NCI-H1092 (cell line): ENCODE data around the gene NAA15.
"Not testable (repeated sequence)": the region's sequence is repeated elsewhere in the genome, so short reads cannot be mapped to it uniquely, and the experiment has no call there.

Experiments used
- DNase-seq: peaks from one replicate; lab custom pipeline; 2025; lab: John Stamatoyannopoulos, UW

NAA15 gene

GRCh38 chr4:139453041-139453370, 151.7 kb downstream of the NAA15 start:
- DNase-seq: peak; percentile 51

- DNase-seq: peak; percentile 96
Measured at GRCh38 chr4:139453371-139454110, 152.2 kb downstream of the NAA15 start.

DNA sequence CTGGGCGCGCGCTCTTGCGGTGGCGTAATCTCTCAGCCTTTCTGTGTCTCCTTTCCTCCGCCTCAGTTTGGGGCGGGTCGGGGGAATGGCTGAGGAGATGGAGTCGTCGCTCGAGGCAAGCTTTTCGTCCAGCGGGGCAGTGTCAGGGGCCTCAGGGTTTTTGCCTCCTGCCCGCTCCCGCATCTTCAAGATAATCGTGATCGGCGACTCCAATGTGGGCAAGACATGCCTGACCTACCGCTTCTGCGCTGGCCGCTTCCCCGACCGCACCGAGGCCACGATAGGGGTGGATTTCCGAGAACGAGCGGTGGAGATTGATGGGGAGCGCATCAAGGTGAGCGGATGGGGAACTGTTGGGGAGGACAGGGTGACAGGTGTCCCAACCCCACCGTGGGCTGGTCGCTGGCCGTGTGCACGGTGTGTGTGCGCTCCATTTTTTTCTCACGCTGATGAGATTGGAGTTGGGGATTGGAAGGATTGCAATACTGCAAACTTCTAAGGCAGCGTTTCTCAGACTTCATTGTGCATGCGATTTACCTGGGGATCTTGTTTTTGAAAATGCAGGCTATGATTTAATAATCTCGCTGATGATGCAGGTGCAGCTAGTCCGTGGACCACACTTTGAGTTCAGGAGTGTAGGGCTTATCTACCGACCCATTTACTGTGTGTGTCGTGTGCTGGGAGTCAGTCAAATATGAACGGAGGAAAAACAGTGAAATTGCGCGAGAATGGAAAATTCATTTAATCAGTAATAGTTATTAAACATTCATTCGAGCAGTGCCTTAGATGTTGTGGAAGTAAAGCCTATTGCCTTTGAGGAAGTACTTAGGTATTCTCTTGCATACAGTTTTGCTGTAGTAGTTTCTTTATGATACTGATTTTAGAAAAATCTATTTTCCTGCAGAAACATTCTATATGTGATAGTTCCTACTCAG, 153.1 kb downstream of the NAA15 start, which contains the start of gene RAB33B:
TSS of gene RAB33B (plus strand) at position 11 of the 935 bp plus-strand sequence. CDS start at position 86, 75 bp downstream.
- no peak for DNase-seq

DNA sequence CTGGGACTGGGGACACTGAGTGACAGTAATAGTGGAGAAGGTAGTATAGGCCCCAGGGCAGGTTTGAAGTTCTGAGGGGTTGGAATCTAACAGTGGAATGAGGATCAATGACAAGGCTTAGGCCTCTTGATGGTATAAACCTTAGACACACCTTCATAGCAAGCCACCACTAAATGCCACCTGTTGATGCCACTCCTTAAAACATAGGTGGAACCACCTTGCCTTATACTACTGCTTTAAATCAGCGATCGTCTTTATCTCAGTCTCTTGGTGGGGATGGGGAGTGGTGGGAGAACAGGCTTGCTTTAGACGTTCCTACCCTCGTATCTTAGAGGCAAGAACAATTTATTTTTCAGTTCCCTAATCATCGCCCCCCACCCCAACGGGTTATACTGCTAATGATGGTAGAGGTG, 153.8 kb downstream of the NAA15 start:
- no peak for DNase-seq

DNA sequence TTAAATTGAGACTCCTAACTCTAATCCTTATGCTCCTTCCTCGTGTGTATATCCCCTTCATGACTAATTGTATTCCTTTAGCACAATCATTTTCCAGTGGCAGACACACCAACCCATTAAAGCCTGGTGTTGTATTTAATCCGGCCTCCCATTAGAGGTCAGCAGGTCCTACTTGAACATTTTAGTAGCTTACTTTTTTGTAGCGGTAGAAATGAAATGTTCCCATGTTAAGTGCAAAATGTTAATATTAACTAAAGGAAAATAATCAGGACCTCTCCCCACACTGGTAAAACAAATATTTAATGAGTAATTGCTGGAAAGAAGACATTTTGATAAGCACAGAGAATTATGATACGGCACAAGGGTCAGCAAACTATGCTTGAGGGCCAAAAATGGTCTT, 156.0 kb downstream of the NAA15 start:
- DNase-seq: no peak

DNA sequence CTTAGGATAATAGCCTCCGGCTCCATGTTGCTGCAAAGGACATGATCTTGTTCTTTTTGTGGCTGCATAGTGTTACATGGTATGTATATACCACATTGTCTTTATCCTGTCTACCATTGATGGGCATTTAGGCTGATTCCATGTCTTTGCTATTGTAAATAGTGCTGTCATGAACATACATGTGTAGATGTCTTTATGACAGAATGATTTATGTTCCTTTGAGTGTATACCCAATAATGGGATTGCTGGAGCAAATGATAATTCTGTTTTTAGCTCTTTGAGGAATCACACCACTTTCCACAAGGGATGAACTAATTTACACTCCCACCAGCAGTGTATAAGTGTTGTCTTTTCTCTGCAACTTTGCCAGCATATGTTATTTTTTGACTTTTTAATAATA, 157.2 kb downstream of the NAA15 start:
- DNase-seq: no peak

- DNase-seq: no peak
Measured at GRCh38 chr4:139458999-139459398, 157.7 kb downstream of the NAA15 start.

DNA sequence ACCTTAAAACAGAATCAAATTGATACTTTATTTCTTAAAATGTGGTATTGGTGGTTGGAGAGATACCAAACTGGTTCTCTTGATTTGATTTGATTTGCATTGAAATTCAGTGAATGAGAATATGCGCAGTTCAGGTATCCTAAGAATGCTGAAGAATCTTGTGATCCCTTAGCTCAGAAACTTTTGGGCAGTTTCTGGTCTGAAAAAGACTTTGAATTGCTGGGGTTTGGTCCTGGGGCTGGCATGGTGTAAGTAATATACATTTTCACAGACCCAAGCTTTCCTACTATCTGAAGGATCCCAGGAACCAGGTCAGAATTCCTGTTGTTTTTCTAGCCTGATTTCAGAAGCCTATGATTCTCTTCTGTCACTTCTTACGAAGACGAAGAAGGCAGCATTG, 159.3 kb downstream of the NAA15 start:
- DNase-seq: no peak

DNA sequence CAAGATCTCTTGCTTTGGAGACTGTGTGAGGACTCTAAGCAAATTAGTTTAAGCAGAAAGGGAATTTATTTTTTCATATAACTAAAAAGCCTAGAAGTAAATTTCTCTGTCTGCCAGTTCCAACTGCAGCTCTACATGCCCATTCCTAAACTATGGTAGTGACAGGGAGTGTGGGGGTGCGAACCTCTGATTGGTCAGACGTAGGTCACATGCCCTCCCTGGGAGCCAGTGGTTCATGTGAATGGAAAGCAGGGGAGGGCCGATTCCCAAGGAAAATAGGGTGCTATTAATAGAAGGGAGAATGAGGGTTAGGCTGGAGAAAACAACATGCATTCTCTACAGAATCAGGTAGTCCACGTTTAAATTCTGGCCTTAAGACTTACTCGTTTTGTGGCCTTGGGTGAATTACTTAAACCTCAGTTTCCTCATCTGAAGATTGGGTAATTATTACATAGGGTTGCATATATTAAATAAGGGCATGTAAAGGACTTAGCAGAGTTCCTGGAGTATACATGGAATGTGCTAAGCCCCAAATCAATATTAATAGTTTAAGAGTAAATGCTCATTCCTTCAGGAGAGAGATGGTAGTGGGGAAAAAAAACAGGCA, 159.8 kb downstream of the NAA15 start:
- no peak for DNase-seq

GRCh38 chr4:139464512-139464911, 163.2 kb downstream of the NAA15 start:
- not testable (repeated sequence) for DNase-seq

DNA sequence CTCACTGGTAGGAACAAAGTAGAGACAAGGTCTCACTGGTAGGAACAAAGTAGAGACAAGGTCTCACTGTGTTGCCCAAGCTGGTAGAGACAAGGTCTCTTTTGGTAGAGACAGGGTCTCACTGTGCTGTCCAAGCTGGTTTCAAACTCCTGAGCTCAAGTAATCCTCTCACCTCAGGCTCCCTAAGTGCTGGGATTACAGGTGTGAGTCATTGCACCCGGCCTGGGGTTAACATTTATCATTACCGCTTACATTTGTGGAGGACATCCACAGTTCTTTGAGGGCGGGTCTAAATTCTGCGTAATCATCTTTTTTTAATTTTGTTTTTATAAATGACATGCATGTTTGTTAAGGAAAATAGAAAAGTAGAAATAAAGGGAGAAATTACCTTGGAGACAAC, 164.6 kb downstream of the NAA15 start:
- no peak for DNase-seq

DNA sequence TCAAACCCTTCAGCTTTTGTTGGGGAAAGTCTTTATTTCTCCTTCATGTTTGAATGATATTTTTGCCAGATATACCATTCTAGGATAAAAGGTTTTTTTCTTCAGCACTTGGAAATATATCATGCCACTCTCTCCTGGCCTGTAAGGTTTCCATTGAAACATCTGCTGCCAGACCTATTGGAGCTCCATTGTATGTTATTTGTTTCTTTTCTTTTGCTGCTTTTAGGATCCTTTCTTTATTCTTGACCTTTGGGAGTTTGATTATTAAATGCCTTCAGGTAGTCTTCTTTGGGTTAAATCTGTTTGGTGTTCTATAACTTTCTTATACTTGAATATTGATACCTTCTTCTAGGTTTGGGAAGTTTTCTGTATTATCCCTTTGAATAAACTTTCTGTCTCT, 167.5 kb downstream of the NAA15 start:
- not testable (repeated sequence) for DNase-seq

- no peak for DNase-seq
Measured at GRCh38 chr4:139469216-139469615, 167.9 kb downstream of the NAA15 start.
